PC-9 (cell line): Measurements from ENCODE around the gene ADGRA3. TPM values are rescaled to one million over a fixed set of nuclear protein-coding genes. Genes with fewer than 3 reads are reported as not detected.

Source experiments
- BruUV-seq: library from RNA; stranded (reverse); fragments of 400-500 nt; replicated peaks from 2 replicates; lab custom pipeline; 2021; lab: Mats Ljungman, UMichigan
- CTCF ChIA-PET: fragments of 300-600 bp; sonication (Branson Sonifier 250); formaldehyde crosslinking; loops from one replicate; lab custom pipeline; 2022; ENCODE audit warnings: antibody characterized with exemption; lab: Charles Lee
- POLR2A ChIA-PET: fragments of 300-600 bp; sonication (Branson Sonifier 250); formaldehyde crosslinking; loops from one replicate; lab custom pipeline; 2022; ENCODE audit warnings: antibody characterized with exemption; ENCODE audit not compliant: unreplicated experiment; lab: Charles Lee
- DNase-seq, 2 experiments: peaks; one replicate each; pipeline versions ENCODE4 v3.0.0 to v3.0.0-alpha.2; 2015 to 2022; ENCODE audit warnings: mixed read lengths in 1 of 2
- H2AFZ ChIP-seq: fragments of 200-600 bp; sonication (generic); 2 replicates; pipeline ENCODE4 v1.8.1; 2017; ENCODE audit warnings: antibody characterized with exemption
- H3F3A ChIP-seq: fragments of 200-600 bp; sonication (generic); 2 replicates; pipeline ENCODE4 v1.8.1; 2017; ENCODE audit warnings: antibody characterized with exemption, mild to moderate bottlenecking, low read depth; ENCODE audit not compliant: insufficient read depth
- H3K27ac ChIP-seq: fragments of 200-600 bp; sonication (generic); 2 replicates; pipeline ENCODE4 v1.6.1; 2016; ENCODE audit warnings: mixed run types
- H3K27me3 ChIP-seq: fragments of 200-600 bp; sonication (generic); 2 replicates; pipeline ENCODE4 v1.6.1; 2016; ENCODE audit warnings: low read depth, mixed run types; ENCODE audit not compliant: insufficient read depth
- H3K36me3 ChIP-seq: fragments of 200-600 bp; sonication (generic); 2 replicates; pipeline ENCODE4 v1.6.1; 2016; ENCODE audit warnings: low read depth, mixed run types
- H3K4me1 ChIP-seq: fragments of 200-600 bp; sonication (generic); replicated peaks from 2 replicates; pipeline ENCODE4 v1.6.1; 2016; ENCODE audit warnings: mixed run types; ENCODE audit not compliant: insufficient read depth
- H3K4me2 ChIP-seq: fragments of 200-600 bp; sonication (generic); 2 replicates; pipeline ENCODE4 v1.6.1; 2017; ENCODE audit warnings: mixed run types
- H3K4me3 ChIP-seq: fragments of 200-600 bp; sonication (generic); 2 replicates; pipeline ENCODE4 v1.6.1; 2016; ENCODE audit warnings: mixed run types
- H3K79me2 ChIP-seq: fragments of 200-600 bp; sonication (generic); 2 replicates; pipeline ENCODE4 v1.6.1; 2017; ENCODE audit warnings: low read depth, mixed run types
- H3K9me2 ChIP-seq: fragments of 200-600 bp; sonication (generic); 2 replicates; pipeline ENCODE4 v1.8.1; 2017; ENCODE audit warnings: mild to moderate bottlenecking; ENCODE audit not compliant: insufficient read depth
- H3K9me3 ChIP-seq: fragments of 200-600 bp; sonication (generic); 2 replicates; pipeline ENCODE4 v1.8.1; 2016; ENCODE audit warnings: low read depth; ENCODE audit not compliant: insufficient read depth
- H4K20me1 ChIP-seq: fragments of 200-600 bp; sonication (generic); 2 replicates; pipeline ENCODE4 v1.8.1; 2017; ENCODE audit not compliant: insufficient read depth
- CTCF ChIP-seq: fragments of 200-600 bp; sonication (generic); conservative IDR thresholded peaks from 2 replicates; pipeline ENCODE4 v1.6.1; 2017; ENCODE audit warnings: mixed run types, antibody characterized with exemption, mild to moderate bottlenecking, moderate library complexity
- EZH2 ChIP-seq: fragments of 200-600 bp; sonication (generic); IDR thresholded peaks from 2 replicates; pipeline ENCODE4 v1.8.0; 2017; ENCODE audit warnings: antibody characterized with exemption, low read depth
- intact Hi-C: fragments of 100-400 bp; cut with micrococcal nuclease; formaldehyde crosslinking; loops from one replicate; pipeline ENCODE4 v1.10.0; 2022; ENCODE audit not compliant: unreplicated experiment
- total RNA-seq: library from RNA; stranded (reverse); gene quantifications from 2 replicates; pipeline ENCODE4 v1.2.3, GENCODE V29; 2021

The ADGRA3 gene
- total RNA-seq, 1 experiment from 2014 or later = 40.5 TPM

- POLR2A ChIA-PET = no interaction called here
- H3K27ac ChIP-seq = no peak overlapping the region
- peaks cover 29% of the 10 kb centered on the region for H3F3A ChIP-seq
- no peaks in the 10 kb centered on the region for H3K9me3 ChIP-seq
- TF ChIP-seq EZH2 (no peak), CTCF (no peak)
- no TSS peak for BruUV-seq
- no peak overlapping the region for H3K4me3 ChIP-seq
- no peaks in the 10 kb centered on the region; the same call in none of the 2 replicates for H3K4me1 ChIP-seq
- no peaks in the 10 kb centered on the region for H3K36me3 ChIP-seq
- no peaks in the 10 kb centered on the region for H3K9me2 ChIP-seq
- H3K27me3 ChIP-seq = no peaks in the 10 kb centered on the region
- intact Hi-C loops = no loop called here
- H2AFZ ChIP-seq = no peak overlapping the region
- H3K79me2 ChIP-seq = peaks cover 72% of the 10 kb centered on the region
- DNase-seq = no peak
- H4K20me1 ChIP-seq = no peaks in the 10 kb centered on the region
- no peak overlapping the region for H3K4me2 ChIP-seq
- CTCF ChIA-PET = no interaction called here
These were observed 17.0 kb downstream of the ADGRA3 start for GRCh38 chr4:22498866-22499265.

GRCh38 chr4:22496165-22496813, 19.6 kb downstream of the ADGRA3 start:
- DNase-seq = no peak
- Histone ChIP-seq H3K27ac (no peak overlapping the region), H2AFZ (no peak overlapping the region), H3K9me3 (no peaks in the 10 kb centered on the region), H3K79me2 (peaks cover 76% of the 10 kb centered on the region), H3K36me3 (no peaks in the 10 kb centered on the region), H3K4me1 (no peaks in the 10 kb centered on the region; the same call in none of the 2 replicates), H3K9me2 (no peaks in the 10 kb centered on the region), H3K4me3 (no peak overlapping the region), H4K20me1 (no peaks in the 10 kb centered on the region), H3F3A (peaks cover 20% of the 10 kb centered on the region), H3K4me2 (no peak overlapping the region), H3K27me3 (no peaks in the 10 kb centered on the region)
- intact Hi-C loops = no loop called here
- CTCF ChIA-PET = no interaction called here
- POLR2A ChIA-PET = no interaction called here
- TF ChIP-seq CTCF = no peak
- no peak for TF ChIP-seq EZH2
- no TSS peak for BruUV-seq

GRCh38 chr4:22493523-22493922, 22.3 kb downstream of the ADGRA3 start:
- Histone ChIP-seq H3K4me2 (no peak overlapping the region), H3K27ac (no peak overlapping the region), H3K4me1 (no peaks in the 10 kb centered on the region), H3K79me2 (peaks cover 76% of the 10 kb centered on the region), H3K36me3 (no peaks in the 10 kb centered on the region), H3K9me3 (no peaks in the 10 kb centered on the region), H3F3A (no peaks in the 10 kb centered on the region), H4K20me1 (no peaks in the 10 kb centered on the region), H3K9me2 (no peaks in the 10 kb centered on the region), H3K4me3 (no peak overlapping the region), H3K27me3 (no peaks in the 10 kb centered on the region), H2AFZ (no peak overlapping the region)
- intact Hi-C loops = no loop called here
- POLR2A ChIA-PET = no interaction called here
- CTCF ChIA-PET = no interaction called here
- no TSS peak for BruUV-seq
- TF ChIP-seq CTCF = no peak
- TF ChIP-seq EZH2 = no peak
- DNase-seq = no peak
